Prostate gland (tissue), 2 donors: ENCODE results near the gene WDFY1. TPM values are rescaled to one million over a fixed set of nuclear protein-coding genes. Genes with fewer than 3 reads are reported as not detected.

Experiments used
- DNase-seq: peaks from one replicate; pipeline ENCODE4 v3.0.0-alpha.2; 2019; ENCODE audit warnings: low spot score
- H3K27ac ChIP-seq, 2 donors: fragments of 200-600 bp; sonication (generic); 2 replicates each; pipeline ENCODE4 v1.5.1; 2017 to 2019
- H3K27me3 ChIP-seq: fragments of 200-600 bp; sonication (generic); replicated peaks from 2 replicates; pipeline ENCODE4 v1.5.1; 2019; ENCODE audit not compliant: insufficient read depth
- H3K36me3 ChIP-seq, 2 donors: fragments of 200-600 bp; sonication (generic); 1 replicate in 1 of 2; 2 replicates in 1 of 2; pipeline versions ENCODE4 v1.5.1 to v1.8.1; 2017 to 2019
- H3K4me1 ChIP-seq: fragments of 200-600 bp; sonication (generic); replicated peaks from 2 replicates; pipeline ENCODE4 v1.5.1; 2019
- H3K4me3 ChIP-seq, 2 donors: fragments of 200-600 bp; sonication (generic); 2 replicates each; pipeline ENCODE4 v1.5.1; 2017 to 2019
- H3K9me3 ChIP-seq: fragments of 200-600 bp; sonication (generic); 2 replicates; pipeline ENCODE4 v1.5.1; 2017
- CTCF ChIP-seq, 4 experiments: fragments of 200-600 bp in 2 of 4; fragments of 450-650 bp in 2 of 4; sonication (generic) in 2 of 4; IDR thresholded peaks; 1 replicate in 3 of 4; 2 replicates in 1 of 4; pipeline ENCODE4 v1.5.1; 2016 to 2019; ENCODE audit warnings: antibody characterized with exemption in 4 of 4, mild to moderate bottlenecking in 2 of 4, moderate library complexity in 2 of 4
- POLR2A ChIP-seq: fragments of 450-650 bp; IDR thresholded peaks from one replicate; pipeline ENCODE4 v1.6.1; 2016; ENCODE audit warnings: antibody characterized with exemption, mild to moderate bottlenecking
- POLR2AphosphoS5 ChIP-seq: sonication (generic); formaldehyde crosslinking; IDR thresholded peaks from one replicate; pipeline ENCODE4 v1.6.1; 2017; ENCODE audit warnings: antibody characterized with exemption
- WGBS: methylation state at CpG from one replicate; pipeline ENCODE4 v1.1.5; 2018; 5-methylcytosine and 5-hydroxymethylcytosine counted together
- intact Hi-C: fragments of 100-400 bp; cut with DNase I; formaldehyde crosslinking; loops from one replicate; pipeline ENCODE4 v1.14.2; 2022
- total RNA-seq, 2 donors: library from RNA; depleted of rRNA; stranded (reverse); fragments of >200 nt; gene quantifications; one replicate each; pipeline ENCODE4 v1.1.0, GENCODE V29; 2016

WDFY1 gene
- total RNA-seq, 2 donors from 2014 or later: 38.8 to 42.9 TPM

- intact Hi-C loops: loop anchor here (10.0 kb wide), 1 partner anchor 375 kb away; no protein-coding TSS in a partner anchor
- WGBS: 77% methylated on average over 3 of the region's 3 CpGs
- no peak overlapping the region for H3K27ac ChIP-seq
- no peaks in the 10 kb centered on the region for H3K9me3 ChIP-seq
- H3K27me3 ChIP-seq: no peaks in the 10 kb centered on the region
- DNase-seq: no peak
- no peaks in the 10 kb centered on the region for H3K36me3 ChIP-seq
- H3K4me3 ChIP-seq: no peak overlapping the region
- no peaks in the 10 kb centered on the region for H3K4me1 ChIP-seq
- TF ChIP-seq POLR2AphosphoS5 (no peak), POLR2A (no peak), CTCF (IDR thresholded peaks at IDR 0.05) (no peak)
Observed at GRCh38 chr2:223989856-223990232, 44.7 kb upstream of the WDFY1 start.

- Histone ChIP-seq H3K4me1 (no peaks in the 10 kb centered on the region), H3K36me3 (no peaks in the 10 kb centered on the region), H3K27ac (no peak overlapping the region), H3K4me3 (no peak overlapping the region), H3K9me3 (no peaks in the 10 kb centered on the region), H3K27me3 (no peaks in the 10 kb centered on the region)
- 83% methylated on average over 10 of the region's 10 CpGs for WGBS
- no peak for TF ChIP-seq POLR2A
- no peak for TF ChIP-seq CTCF (IDR thresholded peaks at IDR 0.05)
- no peak for TF ChIP-seq POLR2AphosphoS5
- DNase-seq: no peak
- intact Hi-C loops: no loop called here
Observed at GRCh38 chr2:223989206-223989855, 44.2 kb upstream of the WDFY1 start.

- WGBS: 64% methylated on average over 1 of the region's 1 CpG
- Histone ChIP-seq H3K27me3 (no peaks in the 10 kb centered on the region), H3K36me3 (no peaks in the 10 kb centered on the region), H3K9me3 (no peaks in the 10 kb centered on the region), H3K4me3 (no peak overlapping the region), H3K4me1 (no peaks in the 10 kb centered on the region), H3K27ac (no peak overlapping the region)
- TF ChIP-seq POLR2A (no peak), POLR2AphosphoS5 (no peak), CTCF (IDR thresholded peaks at IDR 0.05) (no peak)
- intact Hi-C loops: no loop called here
- no peak for DNase-seq
Observed at GRCh38 chr2:223981241-223981640, 36.1 kb upstream of the WDFY1 start.

GRCh38 chr2:223980803-223981202, 35.7 kb upstream of the WDFY1 start:
- no peak overlapping the region for H3K27ac ChIP-seq
- intact Hi-C loops: no loop called here
- H3K9me3 ChIP-seq: no peaks in the 10 kb centered on the region
- no peaks in the 10 kb centered on the region for H3K27me3 ChIP-seq
- no peaks in the 10 kb centered on the region for H3K36me3 ChIP-seq
- H3K4me1 ChIP-seq: no peaks in the 10 kb centered on the region
- TF ChIP-seq CTCF (IDR thresholded peaks at IDR 0.05) (no peak), POLR2AphosphoS5 (no peak), POLR2A (no peak)
- no peak overlapping the region for H3K4me3 ChIP-seq
- DNase-seq: no peak
- 97% methylated on average over 4 of the region's 4 CpGs for WGBS

GRCh38 chr2:223980397-223980735, 35.2 kb upstream of the WDFY1 start:
- no peak for DNase-seq
- TF ChIP-seq POLR2AphosphoS5 (no peak), CTCF (IDR thresholded peaks at IDR 0.05) (no peak), POLR2A (no peak)
- H3K4me3 ChIP-seq: no peak overlapping the region
- 97% methylated on average over 1 of the region's 1 CpG for WGBS
- intact Hi-C loops: no loop called here
- no peaks in the 10 kb centered on the region for H3K9me3 ChIP-seq
- H3K4me1 ChIP-seq: no peaks in the 10 kb centered on the region
- no peak overlapping the region for H3K27ac ChIP-seq
- H3K36me3 ChIP-seq: no peaks in the 10 kb centered on the region
- no peaks in the 10 kb centered on the region for H3K27me3 ChIP-seq
